Measurements from ENCODE around the gene ST3GAL3. TPM values are rescaled to one million over a fixed set of nuclear protein-coding genes. Genes with fewer than 3 reads are reported as not detected.

The ST3GAL3 gene
- total RNA-seq, 3 donors from 2014 or later: 14.0 to 23.0 (median 19.7) TPM

DNA sequence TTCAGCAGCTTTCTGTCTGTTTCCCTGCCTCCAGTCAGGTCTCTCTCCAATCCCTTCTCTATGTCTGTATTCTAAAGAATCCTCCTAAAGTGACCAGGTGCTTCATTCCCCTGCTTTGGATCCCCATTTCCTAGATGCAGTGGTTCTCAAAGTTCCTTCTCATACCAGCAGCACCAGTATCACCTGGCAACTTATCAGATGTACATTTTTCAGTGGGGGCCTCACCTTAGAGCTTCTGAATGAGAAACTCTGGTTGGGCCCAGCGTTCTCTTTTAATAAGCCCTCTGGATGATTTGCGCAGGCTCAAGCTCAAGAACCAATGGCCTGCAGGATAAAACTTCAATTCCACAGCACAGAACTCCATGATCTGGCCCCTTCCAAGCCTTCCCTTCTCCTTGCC is 200.9 kb downstream of the ST3GAL3 start:
- Histone ChIP-seq H3K27me3 (no peaks in the 10 kb centered on the region), H3K36me3 (no peaks in the 10 kb centered on the region), H3K9me3 (no peaks in the 10 kb centered on the region), H3K4me3 (no peak overlapping the region), H3K27ac (no peak overlapping the region), H3K4me1 (no peaks in the 10 kb centered on the region)
- peak in 1 of 2 donors; percentile 19 for DNase-seq (ENCODE audit: low spot score in 2 of 2)
- intact Hi-C loops (cut with DNase I; ENCODE audit: low total_unique reads): no loop called here
- TF ChIP-seq POLR2AphosphoS5 (IDR thresholded peaks at IDR 0.05) (no peak), POLR2A (IDR thresholded peaks at IDR 0.05) (no peak)
- TF ChIP-seq, protein P1, sequence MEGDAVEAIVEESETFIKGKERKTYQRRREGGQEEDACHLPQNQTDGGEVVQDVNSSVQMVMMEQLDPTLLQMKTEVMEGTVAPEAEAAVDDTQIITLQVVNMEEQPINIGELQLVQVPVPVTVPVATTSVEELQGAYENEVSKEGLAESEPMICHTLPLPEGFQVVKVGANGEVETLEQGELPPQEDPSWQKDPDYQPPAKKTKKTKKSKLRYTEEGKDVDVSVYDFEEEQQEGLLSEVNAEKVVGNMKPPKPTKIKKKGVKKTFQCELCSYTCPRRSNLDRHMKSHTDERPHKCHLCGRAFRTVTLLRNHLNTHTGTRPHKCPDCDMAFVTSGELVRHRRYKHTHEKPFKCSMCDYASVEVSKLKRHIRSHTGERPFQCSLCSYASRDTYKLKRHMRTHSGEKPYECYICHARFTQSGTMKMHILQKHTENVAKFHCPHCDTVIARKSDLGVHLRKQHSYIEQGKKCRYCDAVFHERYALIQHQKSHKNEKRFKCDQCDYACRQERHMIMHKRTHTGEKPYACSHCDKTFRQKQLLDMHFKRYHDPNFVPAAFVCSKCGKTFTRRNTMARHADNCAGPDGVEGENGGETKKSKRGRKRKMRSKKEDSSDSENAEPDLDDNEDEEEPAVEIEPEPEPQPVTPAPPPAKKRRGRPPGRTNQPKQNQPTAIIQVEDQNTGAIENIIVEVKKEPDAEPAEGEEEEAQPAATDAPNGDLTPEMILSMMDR (IDR thresholded peaks at IDR 0.05): no peak

- Histone ChIP-seq H3K27ac (no peak overlapping the region), H3K27me3 (no peaks in the 10 kb centered on the region), H3K4me1 (no peaks in the 10 kb centered on the region), H3K36me3 (no peaks in the 10 kb centered on the region), H3K4me3 (no peak overlapping the region), H3K9me3 (no peaks in the 10 kb centered on the region)
- intact Hi-C loops (cut with DNase I; ENCODE audit: low total_unique reads): no loop called here
- TF ChIP-seq POLR2A (IDR thresholded peaks at IDR 0.05) (no peak), POLR2AphosphoS5 (IDR thresholded peaks at IDR 0.05) (no peak)
- TF ChIP-seq, protein P1 (IDR thresholded peaks at IDR 0.05): no peak
- no peak for DNase-seq (ENCODE audit: low spot score in 2 of 2)
Observed at GRCh38 chr1:43908858-43909257, 201.5 kb downstream of the ST3GAL3 start.

- no peaks in the 10 kb centered on the region for H3K27me3 ChIP-seq
- no peaks in the 10 kb centered on the region for H3K36me3 ChIP-seq
- no peaks in the 10 kb centered on the region for H3K9me3 ChIP-seq
- no peaks in the 10 kb centered on the region for H3K4me1 ChIP-seq
- intact Hi-C loops (cut with DNase I; ENCODE audit: low total_unique reads): no loop called here
- peak in 1 of 2 donors; percentile 15 for DNase-seq (ENCODE audit: low spot score in 2 of 2)
- TF ChIP-seq POLR2AphosphoS5 (IDR thresholded peaks at IDR 0.05) (no peak), POLR2A (IDR thresholded peaks at IDR 0.05) (no peak)
- TF ChIP-seq, protein P1 (IDR thresholded peaks at IDR 0.05): no peak
- H3K27ac ChIP-seq: no peak overlapping the region
- H3K4me3 ChIP-seq: no peak overlapping the region
Observed at GRCh38 chr1:43910343-43910742, 203.0 kb downstream of the ST3GAL3 start.

DNA sequence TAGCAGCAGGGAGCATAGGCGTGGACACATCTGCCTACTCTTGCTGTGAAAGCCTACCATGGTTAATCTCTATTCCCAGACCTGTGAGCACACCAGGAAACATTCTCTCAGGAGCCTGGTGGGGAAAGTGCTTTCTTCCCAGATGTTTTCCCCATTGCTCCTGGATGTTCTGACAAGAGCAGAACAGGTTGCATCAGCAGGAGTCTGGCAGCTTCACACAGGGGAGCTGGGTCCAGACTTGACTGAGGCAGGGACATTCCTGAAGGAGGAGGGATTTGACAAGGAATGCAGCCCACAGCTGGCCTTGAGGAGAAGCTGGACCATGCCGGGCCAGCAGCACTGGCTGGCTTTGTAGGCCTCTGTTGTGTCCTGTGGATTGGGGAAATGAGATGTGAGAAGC is 205.3 kb downstream of the ST3GAL3 start:
- H3K27me3 ChIP-seq: no peaks in the 10 kb centered on the region
- intact Hi-C loops (cut with DNase I; ENCODE audit: low total_unique reads): no loop called here
- peak; percentile 49 to 86 for DNase-seq (ENCODE audit: low spot score in 2 of 2)
- peak overlapping the region; percentile 27 to 69 for H3K27ac ChIP-seq
- TF ChIP-seq, protein P1 (IDR thresholded peaks at IDR 0.05): no peak
- peak in 1 of 3 donors; percentile 23 for TF ChIP-seq POLR2AphosphoS5 (IDR thresholded peaks at IDR 0.05)
- no peak for TF ChIP-seq POLR2A (IDR thresholded peaks at IDR 0.05)
- no peaks in the 10 kb centered on the region for H3K9me3 ChIP-seq
- H3K4me3 ChIP-seq: no peak overlapping the region
- H3K36me3 ChIP-seq: no peaks in the 10 kb centered on the region
- no peaks in the 10 kb centered on the region for H3K4me1 ChIP-seq

GRCh38 chr1:43913051-43913501 is 205.7 kb downstream of the ST3GAL3 start:
- Histone ChIP-seq H3K27me3 (no peaks in the 10 kb centered on the region), H3K4me3 (no peak overlapping the region), H3K27ac (peak overlapping the region; percentile 7 to 69), H3K4me1 (no peaks in the 10 kb centered on the region), H3K36me3 (no peaks in the 10 kb centered on the region), H3K9me3 (no peaks in the 10 kb centered on the region)
- intact Hi-C loops (cut with DNase I; ENCODE audit: low total_unique reads): no loop called here
- DNase-seq (ENCODE audit: low spot score in 2 of 2): no peak
- no peak for TF ChIP-seq POLR2AphosphoS5 (IDR thresholded peaks at IDR 0.05)
- no peak for TF ChIP-seq POLR2A (IDR thresholded peaks at IDR 0.05)
- TF ChIP-seq, protein P1 (IDR thresholded peaks at IDR 0.05): no peak

Data from breast epithelium (tissue), 4 donors.